ENCODE results near the gene KIAA1671.

KIAA1671 gene

DNA sequence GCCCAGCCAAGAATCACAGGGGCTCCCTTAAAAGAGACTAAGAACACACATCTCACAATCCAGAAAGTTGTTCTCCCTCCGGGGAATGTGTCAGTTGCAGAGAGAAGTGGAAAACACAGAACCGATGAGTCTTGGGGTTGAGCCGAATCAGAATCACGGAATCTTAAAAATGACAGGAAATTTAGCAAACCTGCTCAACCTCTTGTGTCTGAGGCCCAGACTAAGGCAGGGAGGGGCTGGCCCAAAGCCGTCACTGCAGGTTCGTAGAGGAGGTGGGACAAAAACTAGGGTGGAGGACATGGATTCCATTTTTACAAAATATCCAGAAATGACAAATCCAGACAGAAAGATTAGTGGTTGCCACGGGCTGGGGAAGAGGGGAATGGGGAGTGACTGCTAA is 63.8 kb downstream of the KIAA1671 start:
- DNase-seq: no peak

DNA sequence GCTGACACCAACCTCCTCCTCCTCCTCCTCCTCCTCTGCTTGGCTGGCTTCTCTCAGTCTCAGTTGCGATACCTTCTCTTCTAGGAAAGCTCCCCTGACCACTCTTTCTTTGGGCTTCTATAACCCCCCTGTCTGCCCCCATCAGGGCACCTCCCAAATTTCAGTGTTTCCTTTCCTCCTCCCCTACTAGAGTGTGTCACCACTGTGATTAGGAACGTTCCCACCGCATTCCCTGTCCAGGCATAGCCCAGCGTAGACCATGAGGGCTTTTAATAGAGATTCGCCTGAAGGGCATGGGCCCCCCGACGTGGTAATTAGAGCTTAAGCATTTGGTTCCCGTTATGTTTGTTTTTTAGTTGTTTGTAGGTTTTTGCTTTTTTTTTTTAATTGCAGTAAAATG is 65.5 kb downstream of the KIAA1671 start:
- DNase-seq: no peak

DNA sequence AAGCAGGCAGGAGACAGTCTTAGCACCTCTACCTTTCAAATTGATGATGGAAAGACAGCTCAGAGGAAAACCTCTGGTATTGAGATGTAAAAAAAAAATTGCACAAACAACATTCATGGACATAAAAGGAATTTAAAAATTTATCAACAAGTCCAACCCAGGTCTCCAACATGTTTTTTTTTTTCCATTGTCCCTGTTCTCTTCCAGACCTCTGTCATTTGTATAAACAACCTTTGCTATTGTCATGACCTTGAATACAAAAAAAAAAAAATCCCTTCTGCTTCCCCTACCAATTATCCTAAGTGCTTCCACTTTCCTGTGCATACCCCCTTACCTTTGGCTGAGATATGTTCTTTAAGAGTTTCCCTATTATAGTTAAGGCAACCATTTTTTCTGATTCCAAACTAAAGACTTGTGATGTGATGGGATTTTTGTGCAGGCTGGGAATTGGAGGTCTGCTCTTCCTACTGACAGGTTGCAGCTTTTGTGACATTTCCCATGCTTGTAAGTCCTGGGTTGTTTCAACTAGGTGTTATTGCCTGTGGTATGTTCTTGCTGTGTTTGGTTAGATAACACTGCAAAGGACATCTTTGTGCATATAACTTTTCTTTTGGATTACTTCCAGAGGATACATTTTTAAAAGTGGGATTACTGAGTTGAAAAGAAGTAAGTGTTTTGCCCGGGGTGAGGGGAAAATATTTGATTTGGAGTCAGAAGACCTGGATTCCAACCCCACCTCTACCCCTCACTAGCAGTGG is 67.1 kb downstream of the KIAA1671 start:
- no peak for DNase-seq

DNA sequence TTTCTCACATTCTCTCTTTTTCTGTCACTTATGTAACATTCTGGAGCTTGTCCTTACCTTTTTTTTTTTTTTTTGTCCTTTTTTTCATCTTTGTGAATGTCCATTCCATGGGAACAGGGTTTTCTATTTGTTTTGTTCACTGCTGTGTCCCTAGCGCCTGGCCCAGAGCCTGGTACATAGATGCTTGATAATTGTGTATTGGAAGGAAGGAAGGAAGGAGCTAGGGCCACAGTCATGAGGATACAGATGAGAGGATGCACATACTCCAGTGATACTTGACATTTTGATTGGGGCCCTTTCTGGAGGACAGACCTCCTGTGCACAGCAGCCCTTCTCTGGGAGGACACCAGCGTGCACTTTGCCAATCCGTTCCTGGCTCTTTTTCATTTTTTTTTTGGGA is 68.9 kb downstream of the KIAA1671 start:
- no peak for DNase-seq

DNA sequence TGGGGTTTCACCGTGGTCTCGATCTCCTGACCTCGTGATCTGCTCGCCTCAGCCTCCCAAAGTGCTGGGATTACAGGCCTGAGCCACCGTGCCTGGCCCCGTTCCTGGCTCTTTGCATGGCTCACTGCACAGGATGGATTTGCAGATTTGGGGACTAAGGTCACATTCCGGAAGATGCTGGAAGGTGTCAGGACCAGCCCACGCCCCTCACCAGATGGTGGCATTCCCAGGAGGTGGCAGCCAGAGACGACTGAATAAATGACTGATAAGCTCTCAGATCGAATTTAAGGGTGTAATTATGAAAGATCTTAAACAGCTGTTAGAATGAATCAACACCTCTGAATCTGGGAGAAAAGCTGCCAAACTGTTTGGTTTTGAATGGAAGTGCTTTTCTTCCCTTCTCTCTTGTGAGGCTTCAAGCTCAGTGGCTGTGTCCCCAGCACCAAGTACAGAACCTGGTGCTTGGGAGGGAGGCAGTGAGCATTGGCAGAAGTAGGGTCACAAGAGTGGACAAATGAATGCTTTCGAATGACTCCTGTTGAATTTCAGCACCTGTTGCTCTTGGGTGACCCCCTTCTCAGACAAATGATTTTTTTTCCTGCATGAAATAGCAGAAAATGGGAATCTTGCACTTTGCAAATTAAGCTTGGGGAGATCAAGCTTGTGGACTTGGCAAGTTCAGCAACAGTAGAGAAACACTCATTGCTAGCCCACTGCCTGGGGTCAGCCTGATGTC is 69.6 kb downstream of the KIAA1671 start:
- DNase-seq: no peak

DNA sequence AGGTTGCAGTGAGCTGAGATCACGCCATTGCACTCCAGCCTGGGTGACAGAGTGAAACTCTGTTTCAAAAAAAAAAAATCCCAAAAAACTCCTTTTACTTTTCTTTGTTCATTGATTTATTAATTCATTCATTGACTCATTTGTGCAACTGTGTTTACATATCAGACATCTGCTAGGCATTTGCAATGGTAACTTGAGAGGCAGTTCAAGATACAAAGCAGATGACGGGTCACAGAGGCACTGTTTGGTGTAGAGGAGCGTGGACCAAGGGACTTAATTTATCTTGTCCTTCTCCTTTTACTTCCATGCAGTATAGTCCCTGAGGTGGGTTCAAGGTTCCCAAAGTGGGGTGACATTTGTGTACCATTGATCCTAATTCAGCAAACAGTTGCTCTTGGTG is 71.4 kb downstream of the KIAA1671 start:
- DNase-seq: no peak

DNA sequence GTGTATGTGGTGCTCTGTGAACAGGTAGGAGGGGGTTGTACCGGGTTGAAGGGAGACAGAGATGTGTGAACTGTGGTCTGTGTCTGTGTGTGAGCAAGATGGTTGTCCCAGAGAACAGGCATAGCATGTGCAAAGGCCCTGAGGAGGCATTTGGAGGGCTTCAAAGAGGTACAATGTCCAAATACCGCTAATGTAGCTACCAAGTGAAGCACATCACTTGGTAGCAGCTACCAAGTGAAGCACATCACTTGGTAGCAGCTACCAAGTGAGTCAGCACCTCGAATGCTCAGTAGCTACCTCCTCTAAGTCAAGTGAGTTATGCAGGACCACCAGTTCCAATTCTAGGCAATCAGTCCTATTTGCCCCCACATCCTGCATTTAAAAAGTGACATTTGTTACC is 72.4 kb downstream of the KIAA1671 start:
- DNase-seq: no peak

DNA sequence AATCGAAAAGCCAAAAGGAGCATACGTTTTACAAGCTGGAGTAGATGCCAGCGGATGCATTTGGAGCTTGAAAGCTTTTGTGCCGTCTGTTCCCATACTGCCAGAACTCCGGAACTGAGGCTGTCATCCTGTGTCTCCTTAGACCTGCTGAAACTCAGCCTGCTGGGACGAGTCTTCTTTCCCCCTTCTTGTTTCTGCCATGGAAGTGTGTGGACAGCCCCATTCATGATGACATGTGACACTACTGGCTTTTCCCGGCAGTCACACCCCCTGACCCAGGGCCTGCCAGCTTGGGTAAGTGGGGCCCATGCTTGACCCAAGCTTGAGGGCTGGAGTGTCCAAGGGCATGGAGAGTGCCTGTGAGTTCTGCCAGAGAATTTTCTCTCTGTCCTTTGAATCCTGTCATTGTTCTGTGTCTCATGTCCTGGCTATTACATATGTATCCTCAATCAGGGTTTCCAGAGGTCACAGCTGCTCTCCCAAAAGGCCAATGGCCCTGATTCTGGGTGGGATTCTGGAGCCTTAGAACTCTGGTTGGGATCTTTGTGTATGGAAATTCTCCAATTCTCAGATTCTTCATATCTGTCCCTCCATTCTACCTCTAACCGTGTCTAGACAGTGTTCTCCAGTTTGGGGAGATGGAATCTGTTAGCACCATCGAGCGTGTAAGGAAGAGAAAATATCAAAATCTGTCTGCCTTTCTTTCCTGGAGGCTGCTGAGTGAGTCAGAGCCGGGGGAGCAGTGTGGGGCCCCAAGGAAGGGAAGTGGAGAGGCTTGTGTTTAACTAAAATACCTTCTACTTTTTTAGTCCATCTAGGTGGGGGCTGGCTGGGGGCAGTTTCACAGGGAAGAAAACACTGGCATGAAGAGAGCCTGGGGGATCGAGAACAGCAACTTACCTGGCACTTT is 73.2 kb downstream of the KIAA1671 start:
- no peak for DNase-seq

DNA sequence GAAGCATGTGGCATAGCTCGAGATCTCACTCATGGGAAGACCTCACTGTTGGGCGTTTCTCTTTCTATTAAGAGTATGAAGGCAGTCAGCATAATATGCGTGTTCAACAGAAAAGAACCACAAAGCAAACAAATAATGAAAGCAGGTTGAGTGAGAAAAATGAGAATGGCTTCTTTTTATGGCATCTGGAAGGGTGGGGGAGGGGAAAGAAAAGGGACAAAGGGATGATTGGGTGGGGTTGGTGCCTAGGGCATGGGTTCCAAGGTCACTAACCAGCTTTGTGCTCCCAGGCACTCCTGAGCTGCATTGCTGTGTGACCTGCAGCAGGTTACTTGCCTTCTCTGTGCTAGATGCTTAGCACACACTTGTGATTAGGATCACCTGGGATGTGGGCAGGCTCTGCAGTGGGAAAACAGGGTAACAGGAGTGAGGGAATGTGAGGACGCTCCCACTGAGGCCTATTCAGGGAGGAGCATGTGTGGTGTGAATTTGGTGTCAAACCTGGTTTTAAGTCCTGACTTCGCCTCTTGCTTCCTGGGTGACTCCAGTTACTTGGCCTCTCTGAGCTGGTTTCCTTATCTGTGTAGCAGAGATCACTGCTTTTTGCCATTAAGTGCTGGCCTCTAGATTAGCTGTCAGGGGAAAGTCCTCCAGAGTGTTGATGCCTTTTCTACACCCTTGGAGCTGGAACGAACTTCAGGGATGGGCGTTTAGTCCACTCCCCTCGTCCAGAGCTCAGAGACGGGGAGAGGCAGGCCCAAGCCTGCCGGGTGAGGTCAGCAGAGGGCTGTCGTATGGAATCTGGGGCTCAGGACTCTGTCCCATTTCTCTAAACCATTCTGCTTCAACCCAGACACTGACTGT is 74.8 kb downstream of the KIAA1671 start:
- no peak for DNase-seq

DNA sequence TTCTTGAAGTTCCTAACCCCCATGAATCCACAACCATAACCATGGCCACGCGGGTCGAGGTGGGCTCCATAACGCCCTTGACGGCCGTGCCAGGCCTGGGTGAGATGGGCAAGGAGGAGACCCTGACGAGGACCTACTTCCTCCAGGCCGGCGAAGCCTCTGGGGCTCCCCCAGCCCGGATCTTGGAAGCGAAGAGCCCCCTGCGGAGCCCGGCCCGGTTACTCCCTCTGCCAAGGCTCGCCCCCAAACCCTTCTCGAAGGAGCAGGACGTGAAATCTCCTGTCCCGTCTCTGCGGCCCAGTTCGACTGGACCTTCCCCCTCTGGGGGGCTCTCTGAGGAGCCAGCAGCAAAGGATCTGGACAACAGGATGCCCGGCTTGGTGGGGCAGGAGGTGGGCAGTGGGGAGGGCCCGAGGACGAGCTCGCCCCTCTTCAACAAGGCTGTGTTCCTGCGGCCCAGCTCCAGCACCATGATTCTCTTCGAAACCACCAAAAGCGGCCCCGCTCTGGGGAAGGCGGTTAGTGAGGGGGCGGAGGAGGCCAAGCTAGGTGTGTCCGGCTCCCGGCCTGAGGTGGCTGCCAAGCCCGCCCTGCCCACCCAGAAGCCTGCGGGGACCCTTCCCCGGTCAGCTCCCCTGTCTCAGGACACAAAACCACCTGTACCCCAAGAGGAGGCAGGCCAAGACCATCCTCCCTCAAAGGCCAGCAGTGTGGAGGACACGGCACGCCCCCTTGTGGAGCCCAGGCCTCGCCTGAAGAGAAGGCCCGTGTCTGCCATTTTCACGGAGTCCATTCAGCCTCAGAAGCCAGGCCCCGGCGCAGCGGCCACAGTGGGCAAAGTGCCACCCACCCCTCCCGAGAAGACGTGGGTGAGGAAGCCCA is 75.7 kb downstream of the KIAA1671 start:
- DNase-seq: no peak

DNA sequence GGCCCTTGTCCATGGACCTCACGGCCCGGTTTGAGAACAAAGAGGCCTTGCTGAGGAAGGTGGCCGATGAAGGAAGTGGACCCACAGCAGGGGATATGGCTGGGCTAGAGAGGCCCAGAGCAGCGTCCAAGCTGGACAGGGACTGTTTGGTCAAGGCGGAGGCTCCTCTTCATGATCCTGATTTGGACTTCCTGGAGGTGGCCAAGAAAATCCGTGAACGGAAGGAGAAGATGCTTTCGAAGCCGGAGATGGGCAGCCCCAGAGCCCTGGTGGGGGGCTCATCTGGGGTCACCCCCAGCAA is 76.3 kb downstream of the KIAA1671 start:
- no peak for DNase-seq

DNA sequence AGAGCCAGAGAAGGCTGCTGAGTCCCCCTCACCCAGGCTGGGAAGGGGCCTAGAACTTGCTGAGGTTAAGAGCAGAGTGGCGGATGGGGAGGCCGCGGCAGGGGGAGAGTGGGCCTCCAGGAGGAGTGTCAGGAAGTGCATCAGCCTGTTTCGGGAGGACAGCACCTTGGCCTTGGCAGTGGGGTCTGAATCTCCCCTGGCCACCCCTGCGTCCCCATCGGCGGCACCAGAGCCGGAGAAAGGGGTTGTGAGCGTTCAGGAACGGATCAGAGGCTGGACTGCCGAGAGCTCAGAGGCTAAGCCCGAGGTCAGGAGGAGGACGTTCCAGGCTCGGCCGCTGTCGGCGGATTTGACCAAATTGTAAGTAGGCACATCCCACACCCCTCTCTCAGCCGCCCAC is 76.7 kb downstream of the KIAA1671 start:
- no peak for DNase-seq

DNA sequence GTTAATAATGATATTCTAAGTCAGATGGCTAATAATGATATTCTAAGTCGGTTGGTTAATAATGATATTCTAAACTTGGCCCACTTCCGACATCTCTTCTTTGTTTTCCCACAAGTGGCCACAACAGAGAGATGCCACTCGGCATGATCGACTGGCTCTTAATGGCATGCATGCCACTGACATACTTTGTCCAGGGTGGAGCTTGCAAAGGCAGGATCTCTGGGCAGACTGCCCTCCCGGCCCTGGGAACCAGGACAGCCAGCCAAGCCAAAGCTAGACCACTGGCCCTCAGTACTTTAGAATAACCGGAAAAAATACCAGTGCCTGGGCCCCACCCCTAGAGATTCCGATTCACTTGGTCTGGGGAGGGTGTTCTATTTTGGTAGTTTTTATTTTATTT is 78.1 kb downstream of the KIAA1671 start:
- DNase-seq: no peak

DNA sequence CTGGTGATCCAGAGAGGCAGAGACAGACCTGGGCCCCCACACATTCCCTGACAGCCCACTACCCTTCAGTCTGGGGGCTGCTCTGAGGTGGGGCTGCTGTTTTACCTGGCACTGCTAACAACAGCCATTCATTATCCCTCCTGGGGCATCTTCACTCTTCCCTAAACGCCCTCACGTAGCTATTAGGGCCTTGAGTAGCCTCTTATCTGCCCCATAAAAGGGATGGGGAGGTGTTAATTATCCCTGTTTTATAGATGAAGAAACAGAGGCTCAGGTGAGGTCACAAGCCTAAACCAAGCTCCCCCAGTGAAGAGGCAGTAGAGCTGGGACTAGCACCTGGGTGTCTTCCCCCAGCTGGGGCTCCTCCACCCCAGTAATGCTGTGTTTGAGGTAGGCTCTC is 79.5 kb downstream of the KIAA1671 start:
- DNase-seq: no peak

DNA sequence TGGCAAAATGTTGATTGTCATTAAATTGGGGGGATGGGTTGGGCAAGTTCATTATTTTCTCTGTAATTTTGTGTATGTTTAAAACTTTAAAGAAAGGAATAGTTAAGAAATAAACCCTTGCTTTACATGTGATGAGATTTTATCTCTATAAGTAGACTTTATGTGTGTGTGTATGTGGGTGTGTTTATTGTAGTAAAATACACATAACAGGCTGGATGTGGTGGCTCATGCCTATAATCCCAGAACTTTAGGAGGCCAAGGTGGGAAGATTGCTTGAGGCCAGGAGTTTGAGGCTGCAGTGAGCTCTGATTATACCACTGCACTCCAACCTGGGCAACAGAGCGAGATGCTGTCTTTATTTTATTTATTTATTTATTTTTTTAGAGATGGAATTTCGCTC is 83.2 kb downstream of the KIAA1671 start:
- DNase-seq: no peak

DNA sequence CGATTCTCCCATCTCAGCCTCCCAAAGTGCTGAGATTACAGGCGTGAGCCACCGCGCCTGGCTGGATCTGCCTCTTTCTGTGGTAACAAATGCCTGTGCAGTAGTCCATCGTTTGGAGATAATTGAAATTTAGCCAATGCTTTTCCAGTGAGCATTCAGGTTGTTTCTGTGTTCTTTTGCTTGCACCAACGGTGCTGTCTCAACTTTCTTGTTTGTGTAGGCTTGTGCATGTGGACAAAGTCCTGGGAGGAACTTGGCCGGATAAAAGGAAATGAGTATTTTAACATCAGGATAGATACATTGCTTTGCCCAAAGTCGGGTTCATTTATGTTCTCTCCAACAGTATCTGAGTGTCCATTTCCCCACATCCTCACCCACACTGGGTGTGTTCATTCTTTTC is 85.7 kb downstream of the KIAA1671 start:
- DNase-seq: no peak

DNA sequence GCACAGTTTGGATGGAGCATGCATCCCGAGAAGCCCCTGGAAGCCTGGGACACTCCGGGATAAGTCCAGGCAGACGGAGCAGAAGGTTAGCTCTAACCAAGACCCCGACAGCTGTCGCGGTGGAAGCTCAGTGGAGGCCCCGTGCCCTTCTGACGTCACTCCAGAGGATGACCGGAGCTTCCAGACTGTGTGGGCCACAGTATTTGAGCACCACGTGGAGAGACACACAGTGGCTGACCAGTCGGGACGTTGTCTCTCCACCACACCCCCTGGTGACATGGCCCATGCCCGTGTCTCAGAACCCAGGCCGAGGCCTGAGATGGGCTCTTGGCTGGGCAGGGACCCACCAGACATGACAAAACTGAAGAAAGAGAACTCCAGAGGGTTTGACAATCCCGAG is 86.3 kb downstream of the KIAA1671 start:
- DNase-seq: no peak

DNA sequence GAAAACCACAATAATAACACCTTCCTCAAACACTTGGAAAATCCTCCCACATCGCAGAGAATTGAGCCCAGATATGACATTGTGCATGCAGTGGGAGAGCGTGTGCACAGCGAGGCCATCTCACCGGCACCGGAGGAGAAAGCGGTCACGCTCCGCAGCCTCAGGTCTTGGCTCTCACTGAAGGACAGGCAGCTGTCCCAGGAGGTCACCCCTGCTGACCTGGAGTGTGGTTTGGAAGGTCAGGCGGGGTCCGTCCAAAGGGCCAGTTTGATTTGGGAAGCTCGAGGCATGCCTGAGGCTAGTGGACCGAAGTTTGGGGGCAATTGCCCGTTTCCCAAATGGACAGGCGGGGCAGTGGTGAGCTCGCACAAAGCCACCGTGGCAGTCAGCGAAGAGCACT is 86.7 kb downstream of the KIAA1671 start:
- no peak for DNase-seq

DNA sequence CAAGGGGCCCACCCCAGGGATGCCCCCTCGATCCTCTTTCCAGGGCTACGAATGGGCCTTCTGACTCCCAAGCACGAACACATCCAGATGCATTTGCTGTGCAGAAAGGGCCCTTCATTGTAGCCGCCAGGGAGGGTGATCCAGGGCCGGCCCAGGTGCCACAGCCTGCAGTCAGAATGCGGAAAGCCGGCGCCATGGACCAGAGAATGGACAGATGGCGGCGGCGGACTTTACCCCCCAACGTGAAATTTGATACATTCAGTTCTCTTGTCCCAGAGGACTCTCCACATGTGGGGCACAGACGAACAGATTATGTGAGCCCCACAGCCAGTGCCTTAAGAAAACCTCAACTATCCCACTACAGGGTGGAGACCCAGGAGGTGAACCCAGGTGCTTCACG is 87.2 kb downstream of the KIAA1671 start:
- DNase-seq: no peak

DNA sequence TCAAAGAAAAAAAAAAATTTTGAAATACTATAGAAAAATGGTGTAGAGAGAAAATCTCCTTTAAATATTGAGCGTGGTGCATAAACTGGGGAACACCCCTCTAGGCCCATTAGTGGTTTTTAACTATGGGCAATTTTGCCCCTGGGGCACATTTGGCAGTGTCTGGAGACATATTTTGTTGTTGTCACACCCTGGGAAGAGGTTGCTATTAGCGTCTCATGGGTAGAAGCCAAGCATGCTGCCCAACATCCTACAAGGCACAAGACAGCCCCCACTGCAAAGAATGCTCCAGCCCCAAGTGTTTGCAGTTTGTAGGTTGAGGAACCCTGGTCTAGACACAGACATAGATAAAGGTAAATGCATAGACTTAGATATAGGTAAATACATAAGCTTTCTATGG is 92.6 kb downstream of the KIAA1671 start:
- no peak for DNase-seq

DNA sequence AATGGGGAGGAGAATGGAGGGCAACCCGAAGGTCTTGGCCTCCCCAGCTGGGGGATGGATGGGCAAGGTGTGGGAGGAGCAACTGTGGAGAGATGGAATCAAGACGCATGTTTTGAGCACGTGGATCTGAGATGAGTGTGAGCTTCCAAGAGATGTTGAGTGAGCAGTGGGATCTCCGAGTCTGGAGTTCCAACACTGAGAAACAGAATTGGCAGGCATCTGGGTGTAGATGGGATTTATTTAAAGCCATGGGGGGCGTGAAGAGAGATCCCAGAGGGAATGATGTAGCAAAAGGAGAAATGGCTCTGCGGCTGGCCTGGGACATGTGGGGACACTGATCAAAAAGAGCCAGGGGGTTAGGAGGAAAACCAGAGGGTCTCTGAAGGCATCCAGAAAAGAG is 95.6 kb downstream of the KIAA1671 start:
- DNase-seq: no peak

Measured in stimulated activated CD4-positive, alpha-beta T cell treated with anti-CD3 and anti-CD28 coated beads, Interleukin-4, amount 100 ng/mL, for 1 hour (primary cell).